C4-2B (cell line): ENCODE data around the gene SLC44A5.

Source experiments
- CTCF ChIP-seq: fragments of 450-650 bp; conservative IDR thresholded peaks from 2 replicates; pipeline ENCODE4 v1.5.1; 2017; ENCODE audit warnings: mild to moderate bottlenecking
- ZFX ChIP-seq: fragments of 450-650 bp; IDR thresholded peaks from 2 replicates; pipeline ENCODE4 v1.6.1; 2017

- TF ChIP-seq CTCF (no peak), ZFX (no peak)
Observed at GRCh38 chr1:75614399-75614756, 3.5 kb upstream of the SLC44A5 start.
